GM15510 (cell line): ENCODE results near the gene AP3B1.

ENCODE experiments used
- POLR2A ChIP-seq: IDR thresholded peaks from 3 replicates; pipeline ENCODE4 v1.6.1; 2011; ENCODE audit warnings: borderline replicate concordance; ENCODE audit not compliant: insufficient read length; ENCODE audit errors: extremely low read depth

AP3B1 gene

GRCh38 chr5:78064941-78065472 is 229.5 kb downstream of the AP3B1 start:
- TF ChIP-seq POLR2A: no peak

GRCh38 chr5:78063495-78063894 is 231.0 kb downstream of the AP3B1 start:
- no peak for TF ChIP-seq POLR2A

GRCh38 chr5:78062645-78063044 is 231.9 kb downstream of the AP3B1 start:
- no peak for TF ChIP-seq POLR2A

- TF ChIP-seq POLR2A: no peak
Observed at GRCh38 chr5:78060421-78060820, 234.1 kb downstream of the AP3B1 start.

GRCh38 chr5:78058625-78059024 is 235.9 kb downstream of the AP3B1 start:
- TF ChIP-seq POLR2A: no peak

- TF ChIP-seq POLR2A: no peak
Observed at GRCh38 chr5:78056901-78057514, 237.5 kb downstream of the AP3B1 start.

GRCh38 chr5:78056053-78056452 is 238.4 kb downstream of the AP3B1 start:
- TF ChIP-seq POLR2A: no peak

GRCh38 chr5:78050888-78051287 is 243.6 kb downstream of the AP3B1 start:
- TF ChIP-seq POLR2A: no peak

GRCh38 chr5:78046006-78046405 is 248.5 kb downstream of the AP3B1 start:
- TF ChIP-seq POLR2A: no peak

GRCh38 chr5:78041805-78042204 is 252.7 kb downstream of the AP3B1 start:
- no peak for TF ChIP-seq POLR2A

GRCh38 chr5:78025540-78025939 is 269.0 kb downstream of the AP3B1 start:
- TF ChIP-seq POLR2A: no peak

- no peak for TF ChIP-seq POLR2A
Observed at GRCh38 chr5:78019744-78020143, 274.8 kb downstream of the AP3B1 start.

GRCh38 chr5:78016863-78017529 is 277.5 kb downstream of the AP3B1 start:
- TF ChIP-seq POLR2A: no peak

- no peak for TF ChIP-seq POLR2A
Observed at GRCh38 chr5:78009937-78010527, 284.5 kb downstream of the AP3B1 start.

GRCh38 chr5:78008356-78008967 is 286.0 kb downstream of the AP3B1 start:
- no peak for TF ChIP-seq POLR2A
